PC-9 (cell line): ENCODE results near the gene ATG2B. TPM values are rescaled to one million over a fixed set of nuclear protein-coding genes. Genes with fewer than 3 reads are reported as not detected.

Experiments
- BruUV-seq: library from RNA; stranded (reverse); fragments of 400-500 nt; replicated peaks from 2 replicates; lab custom pipeline; 2021; lab: Mats Ljungman, UMichigan
- CTCF ChIA-PET: fragments of 300-600 bp; sonication (Branson Sonifier 250); formaldehyde crosslinking; loops from one replicate; lab custom pipeline; 2022; ENCODE audit warnings: antibody characterized with exemption; lab: Charles Lee
- POLR2A ChIA-PET: fragments of 300-600 bp; sonication (Branson Sonifier 250); formaldehyde crosslinking; loops from one replicate; lab custom pipeline; 2022; ENCODE audit warnings: antibody characterized with exemption; ENCODE audit not compliant: unreplicated experiment; lab: Charles Lee
- DNase-seq, 2 experiments: peaks; one replicate each; pipeline versions ENCODE4 v3.0.0 to v3.0.0-alpha.2; 2015 to 2022; ENCODE audit warnings: mixed read lengths in 1 of 2
- H2AFZ ChIP-seq: fragments of 200-600 bp; sonication (generic); 2 replicates; pipeline ENCODE4 v1.8.1; 2017; ENCODE audit warnings: antibody characterized with exemption
- H3F3A ChIP-seq: fragments of 200-600 bp; sonication (generic); 2 replicates; pipeline ENCODE4 v1.8.1; 2017; ENCODE audit warnings: antibody characterized with exemption, mild to moderate bottlenecking, low read depth; ENCODE audit not compliant: insufficient read depth
- H3K27ac ChIP-seq: fragments of 200-600 bp; sonication (generic); 2 replicates; pipeline ENCODE4 v1.6.1; 2016; ENCODE audit warnings: mixed run types
- H3K27me3 ChIP-seq: fragments of 200-600 bp; sonication (generic); 2 replicates; pipeline ENCODE4 v1.6.1; 2016; ENCODE audit warnings: low read depth, mixed run types; ENCODE audit not compliant: insufficient read depth
- H3K36me3 ChIP-seq: fragments of 200-600 bp; sonication (generic); 2 replicates; pipeline ENCODE4 v1.6.1; 2016; ENCODE audit warnings: low read depth, mixed run types
- H3K4me1 ChIP-seq: fragments of 200-600 bp; sonication (generic); replicated peaks from 2 replicates; pipeline ENCODE4 v1.6.1; 2016; ENCODE audit warnings: mixed run types; ENCODE audit not compliant: insufficient read depth
- H3K4me2 ChIP-seq: fragments of 200-600 bp; sonication (generic); 2 replicates; pipeline ENCODE4 v1.6.1; 2017; ENCODE audit warnings: mixed run types
- H3K4me3 ChIP-seq: fragments of 200-600 bp; sonication (generic); 2 replicates; pipeline ENCODE4 v1.6.1; 2016; ENCODE audit warnings: mixed run types
- H3K79me2 ChIP-seq: fragments of 200-600 bp; sonication (generic); 2 replicates; pipeline ENCODE4 v1.6.1; 2017; ENCODE audit warnings: low read depth, mixed run types
- H3K9me2 ChIP-seq: fragments of 200-600 bp; sonication (generic); 2 replicates; pipeline ENCODE4 v1.8.1; 2017; ENCODE audit warnings: mild to moderate bottlenecking; ENCODE audit not compliant: insufficient read depth
- H3K9me3 ChIP-seq: fragments of 200-600 bp; sonication (generic); 2 replicates; pipeline ENCODE4 v1.8.1; 2016; ENCODE audit warnings: low read depth; ENCODE audit not compliant: insufficient read depth
- H4K20me1 ChIP-seq: fragments of 200-600 bp; sonication (generic); 2 replicates; pipeline ENCODE4 v1.8.1; 2017; ENCODE audit not compliant: insufficient read depth
- EZH2 ChIP-seq: fragments of 200-600 bp; sonication (generic); IDR thresholded peaks from 2 replicates; pipeline ENCODE4 v1.8.0; 2017; ENCODE audit warnings: antibody characterized with exemption, low read depth
- intact Hi-C: fragments of 100-400 bp; cut with micrococcal nuclease; formaldehyde crosslinking; loops from one replicate; pipeline ENCODE4 v1.10.0; 2022; ENCODE audit not compliant: unreplicated experiment
- total RNA-seq: library from RNA; stranded (reverse); gene quantifications from 2 replicates; pipeline ENCODE4 v1.2.3, GENCODE V29; 2021
- TF ChIP-seq, protein P1 (sequence below): fragments of 200-600 bp; sonication (generic); conservative IDR thresholded peaks from 2 replicates; pipeline ENCODE4 v1.6.1; 2017; ENCODE audit warnings: mixed run types, antibody characterized with exemption, mild to moderate bottlenecking, moderate library complexity

Gene ATG2B
- total RNA-seq, 1 experiment from 2014 or later: 6.6 TPM

DNA sequence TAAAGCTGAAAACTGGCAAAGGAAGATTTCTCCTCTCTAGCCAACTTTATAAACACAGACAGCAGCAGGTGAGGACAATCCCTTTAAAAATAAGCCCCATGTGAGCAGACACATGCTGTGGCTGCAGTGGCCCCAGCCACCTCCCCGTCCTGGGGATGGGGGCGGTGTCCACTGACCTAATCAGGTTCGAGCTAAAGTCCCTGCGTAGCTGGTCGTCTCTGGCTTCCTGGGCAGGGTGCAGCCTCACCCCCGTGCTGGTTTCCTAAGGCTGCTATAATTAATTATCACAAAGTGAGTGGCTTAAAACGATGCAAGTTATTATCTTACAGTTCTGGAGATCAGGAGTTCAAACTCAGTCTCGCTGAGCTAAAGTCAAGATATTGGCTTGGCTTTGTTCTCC lies 106.1 kb downstream of the ATG2B start:
- no TSS peak for BruUV-seq
- POLR2A ChIA-PET: no interaction called here

DNA sequence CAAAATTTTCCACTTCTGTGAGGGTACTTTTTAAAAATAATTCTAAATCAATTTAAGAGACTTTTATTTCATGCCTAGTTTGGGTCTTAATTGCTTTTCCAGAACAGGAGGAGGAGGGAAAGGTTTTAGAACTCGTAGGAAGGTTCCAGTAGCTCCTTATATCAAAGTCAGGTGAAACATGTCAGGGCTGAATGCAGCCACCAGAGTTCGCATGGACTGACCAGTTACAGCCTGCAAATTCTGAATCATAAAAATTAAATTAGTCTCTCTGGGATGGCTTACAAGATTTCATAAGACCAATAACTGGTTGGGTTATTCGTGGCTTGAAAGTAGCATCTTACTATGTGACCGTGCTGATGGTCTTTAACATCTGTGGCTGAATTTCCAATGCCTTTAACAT lies 106.7 kb downstream of the ATG2B start:
- CTCF ChIA-PET: no interaction called here

More for the DNA sequence above, 106.1 kb downstream of the ATG2B start:
- intact Hi-C loops: no loop called here
- Histone ChIP-seq H3F3A (peaks cover 9% of the 10 kb centered on the region; the same call in 1 of the 2 replicates), H3K36me3 (no peaks in the 10 kb centered on the region), H2AFZ (no peak overlapping the region), H3K4me2 (no peak overlapping the region), H4K20me1 (no peaks in the 10 kb centered on the region), H3K27ac (no peak overlapping the region), H3K4me3 (no peak overlapping the region), H3K4me1 (peaks cover 30% of the 10 kb centered on the region), H3K9me3 (no peaks in the 10 kb centered on the region), H3K79me2 (no peaks in the 10 kb centered on the region), H3K9me2 (no peaks in the 10 kb centered on the region), H3K27me3 (no peaks in the 10 kb centered on the region)
- no peak for TF ChIP-seq EZH2
- TF ChIP-seq, protein P1, sequence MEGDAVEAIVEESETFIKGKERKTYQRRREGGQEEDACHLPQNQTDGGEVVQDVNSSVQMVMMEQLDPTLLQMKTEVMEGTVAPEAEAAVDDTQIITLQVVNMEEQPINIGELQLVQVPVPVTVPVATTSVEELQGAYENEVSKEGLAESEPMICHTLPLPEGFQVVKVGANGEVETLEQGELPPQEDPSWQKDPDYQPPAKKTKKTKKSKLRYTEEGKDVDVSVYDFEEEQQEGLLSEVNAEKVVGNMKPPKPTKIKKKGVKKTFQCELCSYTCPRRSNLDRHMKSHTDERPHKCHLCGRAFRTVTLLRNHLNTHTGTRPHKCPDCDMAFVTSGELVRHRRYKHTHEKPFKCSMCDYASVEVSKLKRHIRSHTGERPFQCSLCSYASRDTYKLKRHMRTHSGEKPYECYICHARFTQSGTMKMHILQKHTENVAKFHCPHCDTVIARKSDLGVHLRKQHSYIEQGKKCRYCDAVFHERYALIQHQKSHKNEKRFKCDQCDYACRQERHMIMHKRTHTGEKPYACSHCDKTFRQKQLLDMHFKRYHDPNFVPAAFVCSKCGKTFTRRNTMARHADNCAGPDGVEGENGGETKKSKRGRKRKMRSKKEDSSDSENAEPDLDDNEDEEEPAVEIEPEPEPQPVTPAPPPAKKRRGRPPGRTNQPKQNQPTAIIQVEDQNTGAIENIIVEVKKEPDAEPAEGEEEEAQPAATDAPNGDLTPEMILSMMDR: no peak
- no peak for DNase-seq
- CTCF ChIA-PET: no interaction called here

DNA sequence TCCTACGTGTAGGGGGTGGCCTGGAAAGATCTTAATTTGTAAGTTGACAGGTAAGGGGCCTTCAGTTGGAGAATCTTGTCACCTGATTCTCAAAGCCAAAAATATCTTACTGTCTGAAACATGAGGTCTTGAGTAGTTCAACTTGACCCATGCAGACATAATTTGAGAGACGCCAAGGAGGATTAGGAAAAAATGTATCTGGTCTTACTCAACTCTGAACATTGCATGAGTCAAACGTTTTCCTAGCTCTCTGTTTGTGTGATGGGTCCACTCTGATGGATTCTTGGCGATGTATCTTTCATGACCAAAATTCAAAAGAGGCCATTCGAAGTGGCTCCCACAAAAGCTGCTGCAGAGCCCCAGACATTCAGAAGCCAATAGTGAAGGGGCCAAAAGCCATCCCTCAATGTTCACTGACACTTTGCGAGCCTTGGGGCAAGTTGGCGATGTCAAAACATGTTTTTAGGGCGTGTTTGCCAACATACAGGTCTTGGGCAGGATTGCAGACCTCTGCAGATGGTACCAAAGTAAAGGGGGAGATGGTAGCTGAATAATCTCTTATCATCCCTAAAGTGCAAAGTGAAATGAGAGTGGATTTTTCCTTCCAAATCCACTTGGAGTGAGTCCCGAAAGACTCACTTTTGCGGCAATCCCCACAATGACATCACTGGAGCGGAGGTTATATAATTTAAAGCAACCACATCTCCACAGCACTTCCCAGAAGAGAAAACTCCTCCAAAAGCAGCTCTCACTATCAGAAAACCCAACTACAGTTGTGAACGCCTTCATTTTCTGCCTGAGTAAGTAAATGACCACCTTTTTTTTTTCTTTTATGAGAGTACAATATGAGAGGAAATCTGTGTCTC lies 107.4 kb downstream of the ATG2B start, which contains the start of gene BDKRB1:
Gene BDKRB1 (plus strand): TSS at position 710 of the 866 bp plus-strand sequence. CDS start 7,473 bp downstream, outside the sequence.
- H3K9me3 ChIP-seq: no peaks in the 10 kb centered on the region
- H3F3A ChIP-seq: peaks cover 8% of the 10 kb centered on the region; the same call in 1 of the 2 replicates
- H3K79me2 ChIP-seq: no peaks in the 10 kb centered on the region
- no peak within 1 kb of the TSS for H2AFZ ChIP-seq
- H3K4me2 ChIP-seq: no peak within 1 kb of the TSS
- BruUV-seq: no TSS peak
- CTCF ChIA-PET: no interaction called here
- intact Hi-C loops: no loop called here
- POLR2A ChIA-PET: no interaction called here
- peak in 1 of 2 experiments; percentile 59 for DNase-seq
- H3K4me1 ChIP-seq: peaks cover 22% of the 10 kb centered on the region
- no peaks in the 10 kb centered on the region for H3K9me2 ChIP-seq
- TF ChIP-seq EZH2: no peak
- TF ChIP-seq, protein P1: no peak
- H3K4me3 ChIP-seq: no peak within 1 kb of the TSS
- no peaks in the 10 kb centered on the region for H3K27me3 ChIP-seq
- no peaks in the 10 kb centered on the region for H3K36me3 ChIP-seq
- H4K20me1 ChIP-seq: no peaks in the 10 kb centered on the region
- no peak within 1 kb of the TSS for H3K27ac ChIP-seq

More for the DNA sequence above, 106.7 kb downstream of the ATG2B start:
- Histone ChIP-seq H3K79me2 (no peaks in the 10 kb centered on the region), H4K20me1 (no peaks in the 10 kb centered on the region), H3K9me3 (no peaks in the 10 kb centered on the region), H3K4me2 (no peak overlapping the region), H2AFZ (no peak overlapping the region), H3K27ac (no peak overlapping the region), H3K36me3 (no peaks in the 10 kb centered on the region), H3K9me2 (no peaks in the 10 kb centered on the region), H3K4me3 (no peak overlapping the region), H3K27me3 (no peaks in the 10 kb centered on the region), H3K4me1 (peaks cover 29% of the 10 kb centered on the region), H3F3A (peaks cover 9% of the 10 kb centered on the region; the same call in 1 of the 2 replicates)
- DNase-seq: no peak
- POLR2A ChIA-PET: no interaction called here
- BruUV-seq: no TSS peak
- intact Hi-C loops: no loop called here
- TF ChIP-seq, protein P1: no peak
- no peak for TF ChIP-seq EZH2
